Tibial nerve (tissue), 4 donors: ENCODE results near the gene SKA1. TPM values are rescaled to one million over a fixed set of nuclear protein-coding genes. Genes with fewer than 3 reads are reported as not detected.

Experiments used
- DNase-seq, 2 donors: peaks; one replicate each; pipeline ENCODE4 v3.0.0-alpha.2; 2019; ENCODE audit warnings: low spot score in 2 of 2
- H3K27ac ChIP-seq, 4 donors: fragments of 200-600 bp; sonication (generic) in 3 of 4; one replicate each; pipeline ENCODE4 v1.5.1; 2017 to 2019; ENCODE audit warnings: mild to moderate bottlenecking in 1 of 4
- H3K27me3 ChIP-seq, 2 donors: fragments of 200-600 bp; sonication (generic) in 1 of 2; one replicate each; pipeline versions ENCODE4 v1.5.1 to v1.6.0; 2017 to 2019
- H3K36me3 ChIP-seq, 3 donors: fragments of 200-600 bp; sonication (generic); one replicate each; pipeline ENCODE4 v1.5.1; 2018 to 2019
- H3K4me1 ChIP-seq, 4 donors: fragments of 200-600 bp; sonication (generic) in 3 of 4; one replicate each; pipeline ENCODE4 v1.5.1; 2017 to 2019
- H3K4me3 ChIP-seq, 4 donors: fragments of 200-600 bp; sonication (generic) in 3 of 4; one replicate each; pipeline ENCODE4 v1.5.1; 2017 to 2019; ENCODE audit warnings: mild to moderate bottlenecking in 1 of 4, moderate library complexity in 1 of 4
- H3K9me3 ChIP-seq, 4 donors: fragments of 200-600 bp; sonication (generic) in 3 of 4; one replicate each; pipeline ENCODE4 v1.5.1; 2017 to 2019
- EP300 ChIP-seq, 2 donors: sonication (generic); formaldehyde crosslinking; IDR thresholded peaks; one replicate each; pipeline ENCODE4 v1.6.1; 2017; ENCODE audit warnings: antibody characterized with exemption in 2 of 2, mild to moderate bottlenecking in 1 of 2
- POLR2A ChIP-seq, 2 donors: fragments of 450-650 bp; IDR thresholded peaks; one replicate each; pipeline ENCODE4 v1.6.1; 2017; ENCODE audit warnings: antibody characterized with exemption in 2 of 2, mild to moderate bottlenecking in 2 of 2, moderate library complexity in 2 of 2
- WGBS, 2 donors: methylation state at CpG; one replicate each; pipeline ENCODE4 v1.1.5; 2018; 5-methylcytosine and 5-hydroxymethylcytosine counted together
- total RNA-seq, 4 donors: library from RNA; depleted of rRNA; stranded (reverse); fragments of >200 nt; gene quantifications; one replicate each; pipeline ENCODE4 v1.1.0, GENCODE V29; 2016
- TF ChIP-seq, protein P1 (sequence below), 5 experiments: fragments of 200-600 bp in 3 of 5; fragments of 450-650 bp in 2 of 5; sonication (generic) in 3 of 5; IDR thresholded peaks; one replicate each; pipeline ENCODE4 v1.5.1; 2016 to 2019; ENCODE audit warnings: antibody characterized with exemption in 5 of 5, mild to moderate bottlenecking in 3 of 5, moderate library complexity in 2 of 5

Gene SKA1
- total RNA-seq, 4 donors from 2014 or later: not detected

DNA sequence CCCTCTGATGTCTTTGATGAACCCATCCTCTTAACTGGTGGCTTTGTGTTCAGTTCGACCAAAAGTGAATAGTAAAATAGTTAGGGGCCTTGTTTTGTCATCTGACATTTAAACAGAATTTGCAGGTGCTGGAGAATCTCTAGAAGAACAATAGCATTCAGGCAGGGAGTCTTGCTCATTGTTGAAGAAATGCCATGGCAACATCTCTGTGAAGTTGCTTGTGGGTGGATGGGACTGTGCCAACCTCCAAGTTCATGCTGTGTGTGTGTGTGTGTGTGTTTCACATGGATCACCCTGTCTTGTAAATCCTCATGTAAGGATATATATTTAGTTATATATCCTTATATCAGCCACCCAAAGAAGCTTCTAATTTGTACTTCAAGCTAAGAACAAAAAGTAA lies 66.7 kb downstream of the SKA1 start:
- H3K4me1 ChIP-seq: no peaks in the 10 kb centered on the region
- 25 to 34% methylated on average over 1 of the region's 1 CpG for WGBS, 2 donors

More for the DNA sequence above, 66.7 kb downstream of the SKA1 start:
- H3K27ac ChIP-seq: no peak overlapping the region
- H3K36me3 ChIP-seq: no peaks in the 10 kb centered on the region
- TF ChIP-seq EP300 (IDR thresholded peaks at IDR 0.05) (no peak), POLR2A (IDR thresholded peaks at IDR 0.05) (no peak)
- TF ChIP-seq, protein P1, sequence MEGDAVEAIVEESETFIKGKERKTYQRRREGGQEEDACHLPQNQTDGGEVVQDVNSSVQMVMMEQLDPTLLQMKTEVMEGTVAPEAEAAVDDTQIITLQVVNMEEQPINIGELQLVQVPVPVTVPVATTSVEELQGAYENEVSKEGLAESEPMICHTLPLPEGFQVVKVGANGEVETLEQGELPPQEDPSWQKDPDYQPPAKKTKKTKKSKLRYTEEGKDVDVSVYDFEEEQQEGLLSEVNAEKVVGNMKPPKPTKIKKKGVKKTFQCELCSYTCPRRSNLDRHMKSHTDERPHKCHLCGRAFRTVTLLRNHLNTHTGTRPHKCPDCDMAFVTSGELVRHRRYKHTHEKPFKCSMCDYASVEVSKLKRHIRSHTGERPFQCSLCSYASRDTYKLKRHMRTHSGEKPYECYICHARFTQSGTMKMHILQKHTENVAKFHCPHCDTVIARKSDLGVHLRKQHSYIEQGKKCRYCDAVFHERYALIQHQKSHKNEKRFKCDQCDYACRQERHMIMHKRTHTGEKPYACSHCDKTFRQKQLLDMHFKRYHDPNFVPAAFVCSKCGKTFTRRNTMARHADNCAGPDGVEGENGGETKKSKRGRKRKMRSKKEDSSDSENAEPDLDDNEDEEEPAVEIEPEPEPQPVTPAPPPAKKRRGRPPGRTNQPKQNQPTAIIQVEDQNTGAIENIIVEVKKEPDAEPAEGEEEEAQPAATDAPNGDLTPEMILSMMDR (IDR thresholded peaks at IDR 0.05): no peak
- H3K9me3 ChIP-seq: peaks cover 0 to 13% (median 0%) of the 10 kb centered on the region in 4 donors
- no peaks in the 10 kb centered on the region for H3K27me3 ChIP-seq
- H3K4me3 ChIP-seq: no peak overlapping the region
- no peak for DNase-seq

Other genes starting within 250 kb of the SKA1 start
- gene MYO5B, start 179.9 kb upstream of the SKA1 start, total RNA-seq: 10 to 100 TPM in 2 of 4 donors, 1 to 10 TPM in 2; 6.3 to 35.2 (median 10.2) TPM
- gene CFAP53, start 108.6 kb upstream of the SKA1 start, total RNA-seq: 1 to 10 TPM; 1.5 to 1.7 (median 1.6) TPM
- gene MBD1, start 93.5 kb upstream of the SKA1 start, total RNA-seq: 100 to 1,000 TPM in 1 of 4 donors, 10 to 100 TPM in 3; 69.3 to 103 (median 85.7) TPM
- gene CXXC1, start 87.4 kb upstream of the SKA1 start, total RNA-seq: 100 to 1,000 TPM in 1 of 4 donors, 10 to 100 TPM in 3; 73.9 to 131 (median 81.6) TPM
- gene MAPK4, start 185.0 kb downstream of the SKA1 start, total RNA-seq: 10 to 100 TPM in 1 of 4 donors, 1 to 10 TPM in 3; 1.4 to 10.8 (median 2.3) TPM